ENCODE results near the gene PRPF31.

Gene PRPF31

GRCh38 chr19:54107876-54108490 is 7.6 kb upstream of the PRPF31 start:
- no peak for DNase-seq

- no peak for DNase-seq
These were observed 7.1 kb upstream of the PRPF31 start for GRCh38 chr19:54108496-54108895.

GRCh38 chr19:54109651-54110050 is 5.9 kb upstream of the PRPF31 start:
- no peak for DNase-seq

GRCh38 chr19:54114340-54115108 is 1.0 kb upstream of the PRPF31 start:
- peak; percentile 62 for DNase-seq

GRCh38 chr19:54121259-54121658 is 5.7 kb downstream of the PRPF31 start:
- no peak for DNase-seq

GRCh38 chr19:54123682-54124081 is 8.1 kb downstream of the PRPF31 start:
- DNase-seq, result no peak

- no peak for DNase-seq
These were observed 8.8 kb downstream of the PRPF31 start for GRCh38 chr19:54124393-54124792.

- DNase-seq, result no peak
These were observed 10.2 kb downstream of the PRPF31 start for GRCh38 chr19:54125713-54126112.

- no peak for DNase-seq
These were observed 12.3 kb downstream of the PRPF31 start for GRCh38 chr19:54127688-54128440.

- DNase-seq, result no peak
These were observed 12.8 kb downstream of the PRPF31 start for GRCh38 chr19:54128441-54128725.

- no peak for DNase-seq
These were observed 13.5 kb downstream of the PRPF31 start for GRCh38 chr19:54128796-54129616.

GRCh38 chr19:54129617-54129996 is 14.1 kb downstream of the PRPF31 start:
- DNase-seq, result no peak

GRCh38 chr19:54133312-54133956 is 17.9 kb downstream of the PRPF31 start:
- no peak for DNase-seq

GRCh38 chr19:54133957-54134590 is 18.5 kb downstream of the PRPF31 start:
- no peak for DNase-seq

- no peak for DNase-seq
These were observed 20.7 kb downstream of the PRPF31 start for GRCh38 chr19:54136086-54136863.

- peak; percentile 100 for DNase-seq
These were observed 21.5 kb downstream of the PRPF31 start for GRCh38 chr19:54136864-54137698.

GRCh38 chr19:54137699-54138488 is 22.3 kb downstream of the PRPF31 start, which contains the start of gene CNOT3:
Gene CNOT3, plus strand, starts transcription at chr19:54137762. Its CDS starts 5,217 bp downstream, at chr19:54142979.
- peak; percentile 52 for DNase-seq

- DNase-seq, result no peak
These were observed 23.1 kb downstream of the PRPF31 start for GRCh38 chr19:54138489-54139256.

- no peak for DNase-seq
These were observed 25.8 kb downstream of the PRPF31 start for GRCh38 chr19:54141356-54141755.

Data from CD4-positive, alpha-beta T cell treated with Interleukin-17A for 1 hour (primary cell).